ENCODE results near the gene ITGA2.

- no peak for TF ChIP-seq YY1 (IDR thresholded peaks at IDR 0.05; ENCODE audit: insufficient read depth, insufficient read length)
- TF ChIP-seq SUZ12 (IDR thresholded peaks at IDR 0.05; ENCODE audit: extremely low read depth, insufficient read depth, insufficient read length) = no peak
Measured at GRCh38 chr5:53100606-53101005, 111.5 kb downstream of the ITGA2 start.

All from NT2/D1 (cell line).